GM23338 (cell line): ENCODE measurements around the gene IFNLR1.

ENCODE experiments used
- EZH2 ChIP-seq: fragments of 200-600 bp; sonication (generic); IDR thresholded peaks from one replicate; pipeline ENCODE4 v1.8.0; 2017; ENCODE audit warnings: antibody characterized with exemption, mild to moderate bottlenecking, low read depth; ENCODE audit not compliant: unreplicated experiment
- EZH2phosphoT487 ChIP-seq: fragments of 200-600 bp; sonication (generic); IDR thresholded peaks from one replicate; pipeline ENCODE4 v1.8.1; 2018; ENCODE audit warnings: antibody characterized with exemption; ENCODE audit not compliant: unreplicated experiment
- JUNB ChIP-seq: IDR thresholded peaks from one replicate; pipeline ENCODE4 v1.6.1; 2016; ENCODE audit warnings: antibody characterized with exemption; ENCODE audit not compliant: unreplicated experiment
- POLR2AphosphoS5 ChIP-seq: IDR thresholded peaks from 2 replicates; pipeline ENCODE4 v1.6.1; 2016; ENCODE audit warnings: antibody characterized with exemption, low read depth
- TF ChIP-seq, protein P1 (sequence below), 2 experiments: fragments of 200-600 bp in 1 of 2; sonication (generic) in 1 of 2; conservative IDR thresholded peaks; 2 replicates each; pipeline versions ENCODE4 v1.5.1 to v1.6.1; 2016 to 2017; ENCODE audit warnings: antibody characterized with exemption in 2 of 2, low read depth in 2 of 2, mild to moderate bottlenecking in 2 of 2, moderate library complexity in 1 of 2
- TF ChIP-seq, protein P2 (sequence below): IDR thresholded peaks from one replicate; pipeline ENCODE4 v1.6.1; 2018; ENCODE audit warnings: antibody characterized with exemption; ENCODE audit not compliant: unreplicated experiment

DNA sequence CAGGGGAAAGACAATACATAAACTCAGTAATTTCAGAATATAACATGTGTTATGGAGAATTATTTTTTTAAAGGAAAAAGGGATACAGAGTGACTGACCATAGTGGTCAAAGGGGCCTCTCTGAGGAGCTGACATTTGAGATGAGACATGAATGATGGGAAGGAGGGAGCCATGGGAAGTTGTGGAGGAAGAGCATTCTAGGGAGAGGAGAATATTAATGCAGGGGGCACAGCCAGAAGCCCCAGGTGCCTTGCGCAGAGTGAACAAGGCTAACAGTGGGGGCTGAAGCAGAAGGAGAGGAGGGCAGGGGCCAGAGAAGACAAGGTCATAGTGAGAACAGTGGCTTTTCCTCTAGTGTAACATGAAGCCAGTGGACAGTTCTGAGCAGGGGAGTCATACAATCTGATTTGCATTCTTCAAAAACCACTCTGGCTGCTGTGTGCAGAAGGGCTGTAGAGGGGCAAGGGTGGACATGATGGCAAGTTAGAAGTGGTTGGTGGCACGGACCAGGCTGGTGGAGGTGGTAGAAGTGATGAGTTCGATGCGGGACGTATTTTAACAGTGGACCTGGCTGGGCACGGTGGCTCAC, 28.2 kb upstream of the IFNLR1 start:
- TF ChIP-seq, protein P1, sequence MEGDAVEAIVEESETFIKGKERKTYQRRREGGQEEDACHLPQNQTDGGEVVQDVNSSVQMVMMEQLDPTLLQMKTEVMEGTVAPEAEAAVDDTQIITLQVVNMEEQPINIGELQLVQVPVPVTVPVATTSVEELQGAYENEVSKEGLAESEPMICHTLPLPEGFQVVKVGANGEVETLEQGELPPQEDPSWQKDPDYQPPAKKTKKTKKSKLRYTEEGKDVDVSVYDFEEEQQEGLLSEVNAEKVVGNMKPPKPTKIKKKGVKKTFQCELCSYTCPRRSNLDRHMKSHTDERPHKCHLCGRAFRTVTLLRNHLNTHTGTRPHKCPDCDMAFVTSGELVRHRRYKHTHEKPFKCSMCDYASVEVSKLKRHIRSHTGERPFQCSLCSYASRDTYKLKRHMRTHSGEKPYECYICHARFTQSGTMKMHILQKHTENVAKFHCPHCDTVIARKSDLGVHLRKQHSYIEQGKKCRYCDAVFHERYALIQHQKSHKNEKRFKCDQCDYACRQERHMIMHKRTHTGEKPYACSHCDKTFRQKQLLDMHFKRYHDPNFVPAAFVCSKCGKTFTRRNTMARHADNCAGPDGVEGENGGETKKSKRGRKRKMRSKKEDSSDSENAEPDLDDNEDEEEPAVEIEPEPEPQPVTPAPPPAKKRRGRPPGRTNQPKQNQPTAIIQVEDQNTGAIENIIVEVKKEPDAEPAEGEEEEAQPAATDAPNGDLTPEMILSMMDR (conservative IDR thresholded peaks at IDR 0.05; ENCODE audit: low read depth in 2 of 2), result no peak
- TF ChIP-seq POLR2AphosphoS5, result no peak
- TF ChIP-seq EZH2phosphoT487, result no peak
- TF ChIP-seq, protein P2, sequence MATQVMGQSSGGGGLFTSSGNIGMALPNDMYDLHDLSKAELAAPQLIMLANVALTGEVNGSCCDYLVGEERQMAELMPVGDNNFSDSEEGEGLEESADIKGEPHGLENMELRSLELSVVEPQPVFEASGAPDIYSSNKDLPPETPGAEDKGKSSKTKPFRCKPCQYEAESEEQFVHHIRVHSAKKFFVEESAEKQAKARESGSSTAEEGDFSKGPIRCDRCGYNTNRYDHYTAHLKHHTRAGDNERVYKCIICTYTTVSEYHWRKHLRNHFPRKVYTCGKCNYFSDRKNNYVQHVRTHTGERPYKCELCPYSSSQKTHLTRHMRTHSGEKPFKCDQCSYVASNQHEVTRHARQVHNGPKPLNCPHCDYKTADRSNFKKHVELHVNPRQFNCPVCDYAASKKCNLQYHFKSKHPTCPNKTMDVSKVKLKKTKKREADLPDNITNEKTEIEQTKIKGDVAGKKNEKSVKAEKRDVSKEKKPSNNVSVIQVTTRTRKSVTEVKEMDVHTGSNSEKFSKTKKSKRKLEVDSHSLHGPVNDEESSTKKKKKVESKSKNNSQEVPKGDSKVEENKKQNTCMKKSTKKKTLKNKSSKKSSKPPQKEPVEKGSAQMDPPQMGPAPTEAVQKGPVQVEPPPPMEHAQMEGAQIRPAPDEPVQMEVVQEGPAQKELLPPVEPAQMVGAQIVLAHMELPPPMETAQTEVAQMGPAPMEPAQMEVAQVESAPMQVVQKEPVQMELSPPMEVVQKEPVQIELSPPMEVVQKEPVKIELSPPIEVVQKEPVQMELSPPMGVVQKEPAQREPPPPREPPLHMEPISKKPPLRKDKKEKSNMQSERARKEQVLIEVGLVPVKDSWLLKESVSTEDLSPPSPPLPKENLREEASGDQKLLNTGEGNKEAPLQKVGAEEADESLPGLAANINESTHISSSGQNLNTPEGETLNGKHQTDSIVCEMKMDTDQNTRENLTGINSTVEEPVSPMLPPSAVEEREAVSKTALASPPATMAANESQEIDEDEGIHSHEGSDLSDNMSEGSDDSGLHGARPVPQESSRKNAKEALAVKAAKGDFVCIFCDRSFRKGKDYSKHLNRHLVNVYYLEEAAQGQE, result no peak
- TF ChIP-seq JUNB, result no peak
- TF ChIP-seq EZH2, result no peak
